K562 (cell line): ENCODE measurements around the gene PDE6D. TPM values are rescaled to one million over a fixed set of nuclear protein-coding genes. Genes with fewer than 3 reads are reported as not detected.

Source experiments
- ARID2 ChIP-seq: fragments of 450-650 bp; IDR thresholded peaks from 2 replicates; pipeline ENCODE4 v1.6.1; 2017; ENCODE audit warnings: antibody characterized with exemption, mild to moderate bottlenecking
- ELF4 ChIP-seq: fragments of 450-650 bp; formaldehyde crosslinking; IDR thresholded peaks from 2 replicates; pipeline ENCODE4 v1.4.0; 2022; ENCODE audit warnings: missing genetic modification characterization
- HCFC1 ChIP-seq: IDR thresholded peaks from 2 replicates; pipeline ENCODE4 v1.6.1; 2012; ENCODE audit warnings: low read depth, low read length, improper control_type of control experiment
- HMGN3 ChIP-seq: IDR thresholded peaks from 2 replicates; pipeline ENCODE4 v1.6.1; 2011; ENCODE audit warnings: borderline replicate concordance, low read depth, mild to moderate bottlenecking, mixed read lengths, low read length; ENCODE audit not compliant: insufficient read length; ENCODE audit errors: extremely low read depth
- IRF2 ChIP-seq: sonication (generic); formaldehyde crosslinking; IDR thresholded peaks from 2 replicates; pipeline ENCODE4 v1.8.1; 2022; ENCODE audit warnings: mild to moderate bottlenecking, missing genetic modification reagents
- LEF1 ChIP-seq: fragments of 450-650 bp; IDR thresholded peaks from 2 replicates; pipeline ENCODE4 v1.6.1; 2016; ENCODE audit warnings: mild to moderate bottlenecking
- MAZ ChIP-seq, 2 experiments: fragments of 450-650 bp in 1 of 2; sonication (generic) in 1 of 2; formaldehyde crosslinking; IDR thresholded peaks in 1 of 2; conservative IDR thresholded peaks in 1 of 2; 2 replicates each; pipeline versions ENCODE4 v1.4.0 to v1.5.0; 2020; ENCODE audit warnings: mild to moderate bottlenecking in 1 of 2, missing genetic modification reagents in 1 of 2
- MYC ChIP-seq, 2 experiments: fragments of 250-450 bp in 1 of 2; sonication (Bioruptor Pico) in 1 of 2; IDR thresholded peaks; 2 replicates each; pipeline versions ENCODE4 v1.5.1 to v1.6.1; 2012 to 2021; ENCODE audit warnings: low read depth in 2 of 2, borderline replicate concordance in 1 of 2, improper control_type of control experiment in 1 of 2, low read length in 1 of 2, mild to moderate bottlenecking in 1 of 2, moderate library complexity in 1 of 2
- NR3C1 ChIP-seq: sonication (generic); formaldehyde crosslinking; IDR thresholded peaks from 2 replicates; pipeline ENCODE4 v1.8.1; 2022; ENCODE audit warnings: missing genetic modification reagents
- OTX1 ChIP-seq: fragments of 450-650 bp; formaldehyde crosslinking; IDR thresholded peaks from 2 replicates; pipeline ENCODE4 v1.4.0; 2022; ENCODE audit warnings: mild to moderate bottlenecking
- PRMT5 ChIP-seq: sonication (generic); formaldehyde crosslinking; IDR thresholded peaks from 2 replicates; pipeline ENCODE4 v1.5.0; 2020; ENCODE audit warnings: missing genetic modification reagents
- RBFOX2 ChIP-seq: fragments of 200-400 bp; formaldehyde crosslinking; IDR thresholded peaks from 2 replicates; pipeline ENCODE4 v1.6.1; 2017; ENCODE audit warnings: low read depth, mild to moderate bottlenecking, low read length, moderate library complexity
- RBM14 ChIP-seq: fragments of 200-400 bp; formaldehyde crosslinking; IDR thresholded peaks from 2 replicates; pipeline ENCODE4 v1.6.1; 2018; ENCODE audit warnings: low read depth, mild to moderate bottlenecking, low read length, moderate library complexity, borderline replicate concordance; ENCODE audit not compliant: insufficient read depth
- SP2 ChIP-seq: IDR thresholded peaks from 2 replicates; pipeline ENCODE4 v1.6.1; 2011; ENCODE audit warnings: mild to moderate bottlenecking, low read depth, low read length, moderate library complexity; ENCODE audit not compliant: poor library complexity, severe bottlenecking; ENCODE audit errors: extremely low read depth
- SPI1 ChIP-seq: IDR thresholded peaks from 2 replicates; pipeline ENCODE4 v1.6.1; 2011; ENCODE audit warnings: low read depth, low read length, control low read depth, borderline replicate concordance
- TBP ChIP-seq: optimal IDR thresholded peaks from 2 replicates; pipeline ENCODE3; 2011; ENCODE audit warnings: low read depth, low read length, improper control_type of control experiment
- ZNF143 ChIP-seq: sonication (generic); formaldehyde crosslinking; IDR thresholded peaks from 2 replicates; pipeline ENCODE4 v1.9.0; 2022; ENCODE audit warnings: mild to moderate bottlenecking, missing genetic modification reagents
- ZNF23 ChIP-seq: fragments of 250-450 bp; sonication (Bioruptor Pico); IDR thresholded peaks from 2 replicates; pipeline ENCODE4 v1.4.0; 2020; ENCODE audit warnings: mild to moderate bottlenecking
- ZNF41 ChIP-seq: fragments of 250-450 bp; sonication (Bioruptor Pico); conservative IDR thresholded peaks from 2 replicates; pipeline ENCODE4 v1.4.0; 2020; ENCODE audit warnings: mild to moderate bottlenecking
- ZNF436 ChIP-seq: fragments of 250-450, 450-650 bp; sonication (Bioruptor Pico); formaldehyde crosslinking; IDR thresholded peaks from 2 replicates; pipeline ENCODE4 v1.7.0; 2020; ENCODE audit warnings: mild to moderate bottlenecking
- ZNF644 ChIP-seq: fragments of 200-800 bp; sonication (Bioruptor generic); IDR thresholded peaks from 2 replicates; pipeline ENCODE4 v1.6.1; 2016; ENCODE audit warnings: low read depth, missing genetic modification characterization, missing compliant biosample characterization
- ZNF668 ChIP-seq: fragments of 250-450 bp; sonication (Bioruptor Pico); IDR thresholded peaks from 2 replicates; pipeline ENCODE4 v1.8.0; 2022; ENCODE audit warnings: mild to moderate bottlenecking, inconsistent platforms
- polyA plus RNA-seq, 8 experiments: library from polyadenylated mRNA; depleted of rRNA in 4 of 8; stranded (reverse) in 5 of 8; unstranded in 3 of 8; fragments of >200 nt; fragmentation: Nextera tagmentation in 2 of 8; fragmentation: Illumina TruSeq in 1 of 8; extraction: Ambion mirVana in 2 of 8; extraction: Trizol in 1 of 8; gene quantifications; 2 replicates each; pipeline versions ENCODE4 v1.2.1 to v1.2.3, GENCODE V29; 2011 to 2014; ENCODE audit warnings: inconsistent platforms in 1 of 8, missing spikeins in 1 of 8
- total RNA-seq, 7 experiments: library from RNA; depleted of rRNA in 6 of 7; stranded (reverse); fragments of >200 nt in 6 of 7; fragmentation: Illumina TruSeq in 2 of 7; extraction: Trizol in 2 of 7; gene quantifications; 2 replicates each; pipeline versions ENCODE4 v1.2.1 to v1.2.3, GENCODE V29; 2011 to 2021; ENCODE audit warnings: low replicate concordance in 1 of 7
- TF ChIP-seq, protein P1 (sequence below): sonication (generic); formaldehyde crosslinking; IDR thresholded peaks from 2 replicates; pipeline ENCODE4 v1.8.0; 2023; ENCODE audit warnings: mild to moderate bottlenecking, missing genetic modification reagents
- TF ChIP-seq, protein P2 (sequence below): fragments of 450-650 bp; formaldehyde crosslinking; IDR thresholded peaks from 2 replicates; pipeline ENCODE4 v1.4.0; 2020; ENCODE audit warnings: mild to moderate bottlenecking, mixed read lengths

PDE6D gene
- total and polyA plus RNA-seq, 9 of the 15 experiments (the other 6 are each of a cell fraction or from before 2014, with no cell fraction given): 0.65 to 11.6 (median 7.0) TPM

GRCh38 chr2:231687133-231687852, 93.8 kb downstream of the PDE6D start (continued):
- TF ChIP-seq, protein P1, sequence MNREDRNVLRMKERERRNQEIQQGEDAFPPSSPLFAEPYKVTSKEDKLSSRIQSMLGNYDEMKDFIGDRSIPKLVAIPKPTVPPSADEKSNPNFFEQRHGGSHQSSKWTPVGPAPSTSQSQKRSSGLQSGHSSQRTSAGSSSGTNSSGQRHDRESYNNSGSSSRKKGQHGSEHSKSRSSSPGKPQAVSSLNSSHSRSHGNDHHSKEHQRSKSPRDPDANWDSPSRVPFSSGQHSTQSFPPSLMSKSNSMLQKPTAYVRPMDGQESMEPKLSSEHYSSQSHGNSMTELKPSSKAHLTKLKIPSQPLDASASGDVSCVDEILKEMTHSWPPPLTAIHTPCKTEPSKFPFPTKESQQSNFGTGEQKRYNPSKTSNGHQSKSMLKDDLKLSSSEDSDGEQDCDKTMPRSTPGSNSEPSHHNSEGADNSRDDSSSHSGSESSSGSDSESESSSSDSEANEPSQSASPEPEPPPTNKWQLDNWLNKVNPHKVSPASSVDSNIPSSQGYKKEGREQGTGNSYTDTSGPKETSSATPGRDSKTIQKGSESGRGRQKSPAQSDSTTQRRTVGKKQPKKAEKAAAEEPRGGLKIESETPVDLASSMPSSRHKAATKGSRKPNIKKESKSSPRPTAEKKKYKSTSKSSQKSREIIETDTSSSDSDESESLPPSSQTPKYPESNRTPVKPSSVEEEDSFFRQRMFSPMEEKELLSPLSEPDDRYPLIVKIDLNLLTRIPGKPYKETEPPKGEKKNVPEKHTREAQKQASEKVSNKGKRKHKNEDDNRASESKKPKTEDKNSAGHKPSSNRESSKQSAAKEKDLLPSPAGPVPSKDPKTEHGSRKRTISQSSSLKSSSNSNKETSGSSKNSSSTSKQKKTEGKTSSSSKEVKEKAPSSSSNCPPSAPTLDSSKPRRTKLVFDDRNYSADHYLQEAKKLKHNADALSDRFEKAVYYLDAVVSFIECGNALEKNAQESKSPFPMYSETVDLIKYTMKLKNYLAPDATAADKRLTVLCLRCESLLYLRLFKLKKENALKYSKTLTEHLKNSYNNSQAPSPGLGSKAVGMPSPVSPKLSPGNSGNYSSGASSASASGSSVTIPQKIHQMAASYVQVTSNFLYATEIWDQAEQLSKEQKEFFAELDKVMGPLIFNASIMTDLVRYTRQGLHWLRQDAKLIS (CRISPR knock-in tag): no peak
- TF ChIP-seq IRF2 (CRISPR knock-in tag): no peak
- TF ChIP-seq ELF4 (CRISPR knock-in tag): no peak
- TF ChIP-seq ARID2: no peak
- no peak for TF ChIP-seq PRMT5 (CRISPR knock-in tag)
- no peak for TF ChIP-seq ZNF644 (tag)
- TF ChIP-seq HCFC1: peak; percentile 47
- TF ChIP-seq ZNF41: no peak
- peak; percentile 64 for TF ChIP-seq RBFOX2
- no peak for TF ChIP-seq HMGN3
- peak; percentile 65 to 82 for TF ChIP-seq MAZ (CRISPR knock-in tag; conservative IDR thresholded peaks at IDR 0.05 in 1 of 2, IDR thresholded peaks at IDR 0.05 in 1 of 2)
- no peak for TF ChIP-seq ZNF143 (CRISPR knock-in tag)
- TF ChIP-seq LEF1: no peak
- no peak for TF ChIP-seq OTX1 (CRISPR knock-in tag)
- TF ChIP-seq, protein P2, sequence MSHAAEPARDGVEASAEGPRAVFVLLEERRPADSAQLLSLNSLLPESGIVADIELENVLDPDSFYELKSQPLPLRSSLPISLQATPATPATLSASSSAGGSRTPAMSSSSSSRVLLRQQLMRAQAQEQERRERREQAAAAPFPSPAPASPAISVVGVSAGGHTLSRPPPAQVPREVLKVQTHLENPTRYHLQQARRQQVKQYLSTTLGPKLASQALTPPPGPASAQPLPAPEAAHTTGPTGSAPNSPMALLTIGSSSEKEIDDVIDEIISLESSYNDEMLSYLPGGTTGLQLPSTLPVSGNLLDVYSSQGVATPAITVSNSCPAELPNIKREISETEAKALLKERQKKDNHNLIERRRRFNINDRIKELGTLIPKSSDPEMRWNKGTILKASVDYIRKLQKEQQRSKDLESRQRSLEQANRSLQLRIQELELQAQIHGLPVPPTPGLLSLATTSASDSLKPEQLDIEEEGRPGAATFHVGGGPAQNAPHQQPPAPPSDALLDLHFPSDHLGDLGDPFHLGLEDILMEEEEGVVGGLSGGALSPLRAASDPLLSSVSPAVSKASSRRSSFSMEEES (CRISPR knock-in tag): no peak
- no peak for TF ChIP-seq NR3C1
- no peak for TF ChIP-seq RBM14
- TF ChIP-seq MYC (IDR thresholded peaks at IDR 0.05; ENCODE audit: low read depth, low read length): peak; percentile 98
- 0 out of 2 replicates have a peak, but pooled peaks have one; percentile 58 for TF ChIP-seq MYC (CRISPR knock-in tag; IDR thresholded peaks at IDR 0.05; ENCODE audit: borderline replicate concordance, low read depth)
- TF ChIP-seq SP2: peak; percentile 43
- no peak for TF ChIP-seq ZNF23 (CRISPR knock-in tag)
- TF ChIP-seq ZNF668 (CRISPR knock-in tag): no peak
- no peak for TF ChIP-seq TBP
- peak; percentile 81; the same call in 1 of the 2 replicates for TF ChIP-seq SPI1
- no peak for TF ChIP-seq ZNF436 (CRISPR knock-in tag)
